Small intestine (tissue), 7 donors: ENCODE data around the gene GSS. TPM values are rescaled to one million over a fixed set of nuclear protein-coding genes. Genes with fewer than 3 reads are reported as not detected.
"Not testable (repeated sequence)": the region's sequence is repeated elsewhere in the genome, so short reads cannot be mapped to it uniquely, and the experiment has no call there.

ENCODE experiments used
- DNase-seq, 2 donors: peaks; one replicate each; pipeline versions ENCODE4 v3.0.0 to v3.0.0-alpha.2; 2013
- FAIRE-seq: peaks from 2 replicates; lab custom pipeline; 2012; peaks lifted over from hg19 to GRCh38; lab: Jason Lieb, UNC
- H3K27ac ChIP-seq, 3 donors: one replicate each; pipeline ENCODE4 v1.5.1; 2013; ENCODE audit warnings: low read length in 2 of 3, mild to moderate bottlenecking in 2 of 3, control low read depth in 1 of 3, inconsistent platforms in 1 of 3, low read depth in 1 of 3, moderate library complexity in 1 of 3
- H3K27me3 ChIP-seq, 3 donors: one replicate each; pipeline ENCODE4 v1.6.1; 2013; ENCODE audit warnings: low read length in 3 of 3, inconsistent platforms in 1 of 3; ENCODE audit not compliant: control insufficient read depth in 3 of 3, insufficient read depth in 3 of 3
- H3K36me3 ChIP-seq, 3 donors: one replicate each; pipeline ENCODE4 v1.6.1; 2013; ENCODE audit warnings: low read length in 3 of 3, inconsistent platforms in 1 of 3, low read depth in 1 of 3, mild to moderate bottlenecking in 1 of 3, moderate library complexity in 1 of 3; ENCODE audit not compliant: control insufficient read depth in 3 of 3, insufficient read depth in 2 of 3
- H3K4me1 ChIP-seq, 3 donors: one replicate each; pipeline ENCODE4 v1.6.1; 2013; ENCODE audit warnings: low read length in 2 of 3, inconsistent platforms in 1 of 3, low read depth in 1 of 3, mild to moderate bottlenecking in 1 of 3, moderate library complexity in 1 of 3; ENCODE audit not compliant: control insufficient read depth in 3 of 3, insufficient read depth in 2 of 3
- H3K4me3 ChIP-seq, 3 donors: one replicate each; pipeline ENCODE4 v1.5.1; 2013; ENCODE audit warnings: low read length in 3 of 3, control low read depth in 1 of 3, inconsistent platforms in 1 of 3, low read depth in 1 of 3, mild to moderate bottlenecking in 1 of 3, moderate library complexity in 1 of 3
- H3K9me3 ChIP-seq, 2 donors: one replicate each; pipeline ENCODE4 v1.6.1; 2013; ENCODE audit warnings: low read depth in 1 of 2, low read length in 1 of 2; ENCODE audit not compliant: control insufficient read depth in 2 of 2, insufficient read depth in 1 of 2
- WGBS, 3 donors: extraction: QIAGEN DNeasy Blood & Tissue Kit; methylation state at CpG; one replicate each; pipeline ENCODE4 v1.1.7; 2013; 5-methylcytosine and 5-hydroxymethylcytosine counted together
- polyA plus RNA-seq, 4 donors: library from polyadenylated mRNA; stranded (reverse) in 3 of 4; unstranded in 1 of 4; fragments of 200-250 nt in 3 of 4; fragments of 120-200 nt in 1 of 4; gene quantifications; one replicate each; pipeline versions ENCODE4 v1.2.1 to v1.2.3, GENCODE V29; 2013
- donor health status: healthy with polysubstance abuse.
- donor health status: control.
- donor health status: control.
- donor health status: Bipolar disorder and iron deficiency.
- donor health status: healthy.

GSS gene
- polyA plus RNA-seq, 4 donors = 17.4 to 79.2 (median 57.8) TPM

DNA sequence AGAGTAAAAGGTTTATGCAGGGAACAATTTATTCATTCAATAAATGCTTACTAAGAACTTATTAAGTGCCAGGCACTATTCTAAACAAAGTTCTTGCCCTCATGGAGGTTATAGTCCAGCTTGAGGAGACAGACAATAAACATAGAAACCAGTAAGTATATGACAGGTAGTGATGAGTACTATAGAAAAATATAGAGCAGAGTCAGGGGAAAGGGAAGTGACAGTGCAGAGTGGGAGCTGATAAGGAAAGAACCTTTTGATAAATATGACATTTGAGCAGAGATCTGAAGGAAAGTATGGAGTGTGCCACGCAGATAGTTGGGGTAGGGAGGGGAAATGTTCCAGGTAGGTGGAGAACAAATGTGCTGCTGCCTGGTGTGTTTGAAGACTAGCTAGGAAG lies 67.1 kb downstream of the GSS start:
- Histone ChIP-seq H3K27ac (no peak overlapping the region), H3K27me3 (no peaks in the 10 kb centered on the region), H3K9me3 (no peaks in the 10 kb centered on the region), H3K4me3 (no peak overlapping the region), H3K36me3 (peaks cover 2 to 10% (median 3%) of the 10 kb centered on the region in 3 donors), H3K4me1 (peaks cover 0 to 13% (median 3%) of the 10 kb centered on the region in 3 donors)
- DNase-seq (no peak), FAIRE-seq (no peak)
- 73 to 88% (median 85%) methylated on average over 1 of the region's 1 CpG for WGBS, 3 donors

GRCh38 chr20:34887023-34887422 lies 68.6 kb downstream of the GSS start:
- Histone ChIP-seq H3K27me3 (no peaks in the 10 kb centered on the region), H3K36me3 (peaks cover 2 to 10% (median 3%) of the 10 kb centered on the region in 3 donors), H3K4me1 (peaks cover 0 to 13% (median 3%) of the 10 kb centered on the region in 3 donors), H3K9me3 (no peaks in the 10 kb centered on the region), H3K4me3 (no peak overlapping the region), H3K27ac (no peak overlapping the region)
- no peak for DNase-seq
- 43 to 74% (median 52%) methylated on average over 3 of the region's 3 CpGs for WGBS, 3 donors
- no peak for FAIRE-seq

DNA sequence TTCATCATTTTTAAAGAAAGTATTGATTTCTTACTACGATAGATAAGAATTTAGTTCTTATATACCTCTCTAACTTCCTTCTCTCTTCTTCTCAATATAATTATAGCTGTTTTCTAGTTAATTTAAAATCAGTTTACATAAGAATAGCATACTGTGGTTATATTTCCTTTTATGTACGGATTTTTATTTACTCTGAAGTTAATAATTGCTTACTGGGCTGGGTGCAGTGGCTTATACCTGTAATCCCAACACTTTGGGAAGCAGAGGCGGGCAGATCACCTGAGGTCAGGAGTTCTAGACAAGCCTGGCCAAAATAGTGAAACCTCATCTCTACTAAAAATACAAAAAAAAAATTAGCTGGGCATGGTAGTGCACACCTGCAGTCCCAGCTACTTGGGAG lies 69.5 kb downstream of the GSS start:
- Histone ChIP-seq H3K36me3 (peaks cover 2 to 10% (median 3%) of the 10 kb centered on the region in 3 donors), H3K4me3 (no peak overlapping the region), H3K9me3 (no peaks in the 10 kb centered on the region), H3K27me3 (no peaks in the 10 kb centered on the region), H3K27ac (no peak overlapping the region), H3K4me1 (peaks cover 0 to 7% (median 0%) of the 10 kb centered on the region in 3 donors)
- DNase-seq = no peak
- no peak for FAIRE-seq
- 22 to 59% (median 35%) methylated on average over 3 of the region's 3 CpGs for WGBS, 3 donors

- no peak for FAIRE-seq
- 65 to 79% (median 77%) methylated on average over 1 of the region's 1 CpG for WGBS, 3 donors
These were observed 71.3 kb downstream of the GSS start for GRCh38 chr20:34884260-34884659.

GRCh38 chr20:34883809-34884208 lies 71.8 kb downstream of the GSS start:
- Histone ChIP-seq H3K36me3 (peaks cover 2 to 10% (median 3%) of the 10 kb centered on the region in 3 donors), H3K4me1 (peaks cover 0 to 10% (median 0%) of the 10 kb centered on the region in 3 donors), H3K4me3 (no peak overlapping the region), H3K27ac (no peak overlapping the region), H3K27me3 (no peaks in the 10 kb centered on the region), H3K9me3 (no peaks in the 10 kb centered on the region)
- no peak for DNase-seq
- no peak for FAIRE-seq
- 82 to 93% (median 88%) methylated on average over 4 of the region's 4 CpGs for WGBS, 3 donors

More at GRCh38 chr20:34884260-34884659, 71.3 kb downstream of the GSS start:
- Histone ChIP-seq H3K27ac (no peak overlapping the region), H3K9me3 (no peaks in the 10 kb centered on the region), H3K4me1 (peaks cover 0 to 10% (median 0%) of the 10 kb centered on the region in 3 donors), H3K36me3 (peaks cover 2 to 10% (median 3%) of the 10 kb centered on the region in 3 donors), H3K27me3 (no peaks in the 10 kb centered on the region), H3K4me3 (no peak overlapping the region)
- DNase-seq = no peak

GRCh38 chr20:34883087-34883688 lies 72.4 kb downstream of the GSS start:
- H3K9me3 ChIP-seq = no peaks in the 10 kb centered on the region
- peaks cover 0 to 10% (median 2%) of the 10 kb centered on the region in 3 donors for H3K4me1 ChIP-seq
- H3K27ac ChIP-seq = no peak overlapping the region
- peaks cover 2 to 10% (median 3%) of the 10 kb centered on the region in 3 donors for H3K36me3 ChIP-seq
- no peak overlapping the region for H3K4me3 ChIP-seq
- no peaks in the 10 kb centered on the region for H3K27me3 ChIP-seq
- FAIRE-seq (no peak), DNase-seq (no peak)

GRCh38 chr20:34881689-34882088 lies 73.9 kb downstream of the GSS start:
- Histone ChIP-seq H3K4me1 (peaks cover 0 to 14% (median 2%) of the 10 kb centered on the region in 3 donors), H3K27ac (no peak overlapping the region), H3K9me3 (no peaks in the 10 kb centered on the region), H3K36me3 (peaks cover 2 to 10% (median 3%) of the 10 kb centered on the region in 3 donors), H3K27me3 (no peaks in the 10 kb centered on the region), H3K4me3 (no peak overlapping the region)
- no peak for FAIRE-seq
- 39 to 64% (median 50%) methylated on average over 2 of the region's 2 CpGs for WGBS, 3 donors
- DNase-seq = no peak

DNA sequence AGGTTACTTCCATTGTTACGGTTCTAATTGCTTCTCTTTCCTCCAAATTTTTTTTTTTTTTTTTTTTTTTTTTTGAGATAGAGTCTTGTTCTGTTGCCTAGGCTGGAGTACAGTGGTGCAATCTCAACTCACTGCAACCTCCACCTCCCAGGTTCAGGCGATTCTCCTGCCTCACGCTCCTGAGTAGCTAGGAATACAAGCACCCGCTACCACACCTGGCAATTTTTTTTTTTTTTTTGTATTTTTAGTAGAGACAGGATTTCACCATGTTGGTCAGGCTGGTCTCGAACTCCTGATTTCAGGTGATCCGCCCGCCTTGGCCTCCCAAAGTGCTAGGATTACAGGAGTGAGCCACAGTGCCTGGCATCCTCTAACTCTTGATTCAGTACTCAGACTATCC lies 74.6 kb downstream of the GSS start:
- not testable (repeated sequence) for H3K27me3 ChIP-seq, DNase-seq, H3K27ac ChIP-seq, H3K9me3 ChIP-seq, H3K4me3 ChIP-seq, FAIRE-seq
- Histone ChIP-seq H3K4me1 (peaks cover 0 to 14% (median 2%) of the 10 kb centered on the region in 3 donors), H3K36me3 (peaks cover 2 to 10% (median 3%) of the 10 kb centered on the region in 3 donors)
- 41 to 70% (median 45%) methylated on average over 7 of the region's 7 CpGs for WGBS, 3 donors
